ENCODE data around the gene FOXD4.
"Not testable (repeated sequence)": the region's sequence is repeated elsewhere in the genome, so short reads cannot be mapped to it uniquely, and the experiment has no call there.

Gene FOXD4

GRCh38 chr9:93909-94308 is 24.3 kb downstream of the FOXD4 start:
- not testable (repeated sequence) for DNase-seq

DNA sequence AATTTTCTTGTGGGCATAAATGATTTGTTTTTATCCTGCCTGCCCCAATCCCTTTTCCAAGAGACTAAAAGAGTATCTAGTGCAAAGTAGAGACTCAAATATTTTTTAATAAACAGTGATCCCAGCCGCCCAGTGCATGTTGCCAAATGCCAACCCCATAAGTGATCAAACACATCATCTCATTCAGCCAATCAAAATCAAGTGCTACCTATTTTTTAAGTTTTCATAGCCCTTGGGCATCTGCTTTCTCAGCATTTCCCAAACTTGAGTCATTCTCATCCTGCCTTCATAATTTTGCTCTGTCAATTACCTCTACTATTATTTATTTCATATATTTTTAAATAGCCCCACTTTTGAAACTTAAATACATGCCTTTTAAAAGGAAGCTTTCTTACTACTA is 27.4 kb downstream of the FOXD4 start:
- not testable (repeated sequence) for DNase-seq

GRCh38 chr9:88396-89037 is 29.7 kb downstream of the FOXD4 start:
- DNase-seq = not testable (repeated sequence)

GRCh38 chr9:87860-88259 is 30.4 kb downstream of the FOXD4 start:
- not testable (repeated sequence) for DNase-seq

GRCh38 chr9:87105-87504 is 31.1 kb downstream of the FOXD4 start:
- not testable (repeated sequence) for DNase-seq

DNA sequence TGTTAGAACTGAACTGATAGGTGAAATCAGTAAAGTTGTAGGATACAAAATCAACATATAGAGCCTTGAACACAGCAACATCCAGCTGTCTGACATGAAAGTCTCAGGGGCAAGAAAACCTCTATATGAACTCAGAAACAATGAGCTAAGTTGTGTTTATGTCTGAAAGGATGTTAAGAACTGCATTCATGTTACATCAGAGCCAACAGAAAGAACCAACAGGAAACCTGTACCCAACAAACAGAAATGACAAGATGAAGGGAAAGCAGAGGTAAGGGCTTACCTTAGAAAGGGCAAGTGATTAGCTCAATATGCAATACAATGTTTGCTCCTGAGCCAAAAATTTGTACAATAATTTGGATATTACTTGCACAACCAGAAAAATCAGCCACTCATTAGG is 31.5 kb downstream of the FOXD4 start:
- DNase-seq = not testable (repeated sequence)

- not testable (repeated sequence) for DNase-seq
Measured at GRCh38 chr9:82932-83689, 35.1 kb downstream of the FOXD4 start.

DNA sequence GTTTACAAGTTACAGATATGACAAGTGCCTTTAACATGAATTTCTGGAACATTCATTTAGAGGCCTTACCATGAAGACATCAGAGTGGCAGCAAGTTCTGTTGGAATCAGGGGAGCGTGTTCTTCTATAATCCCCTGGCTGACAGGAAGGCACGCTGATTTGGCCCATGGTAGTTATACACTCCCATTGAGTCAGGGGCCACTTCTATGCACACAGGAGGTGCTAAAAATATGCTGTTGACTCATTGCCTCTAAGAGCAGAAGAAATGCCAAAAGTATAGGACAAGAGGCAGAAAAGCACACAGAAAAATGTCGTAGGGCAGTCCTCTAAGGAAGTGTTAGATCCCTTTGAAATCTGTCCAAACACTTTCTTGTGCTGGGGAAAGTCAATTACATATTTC is 39.9 kb downstream of the FOXD4 start:
- DNase-seq = not testable (repeated sequence)

DNA sequence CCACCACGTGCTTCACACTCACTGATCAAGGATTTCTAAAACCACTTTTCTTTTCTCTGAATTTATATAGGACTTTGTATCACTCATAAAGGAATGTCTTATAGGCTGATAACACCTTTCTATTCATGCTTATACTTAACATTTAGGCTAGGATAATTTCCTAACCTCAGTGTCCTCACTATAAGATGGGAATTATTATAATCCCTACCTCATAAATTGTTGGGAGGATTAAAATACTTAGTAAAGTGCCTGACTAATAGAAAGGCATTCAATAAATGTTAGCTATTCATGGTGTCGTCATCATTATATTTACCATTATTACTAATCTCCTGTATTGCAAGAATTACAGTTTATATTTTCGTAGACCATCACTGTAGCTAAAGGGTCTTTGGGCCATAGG is 41.8 kb downstream of the FOXD4 start:
- DNase-seq = not testable (repeated sequence)

- DNase-seq = not testable (repeated sequence)
Measured at GRCh38 chr9:73900-74525, 44.2 kb downstream of the FOXD4 start.

DNA sequence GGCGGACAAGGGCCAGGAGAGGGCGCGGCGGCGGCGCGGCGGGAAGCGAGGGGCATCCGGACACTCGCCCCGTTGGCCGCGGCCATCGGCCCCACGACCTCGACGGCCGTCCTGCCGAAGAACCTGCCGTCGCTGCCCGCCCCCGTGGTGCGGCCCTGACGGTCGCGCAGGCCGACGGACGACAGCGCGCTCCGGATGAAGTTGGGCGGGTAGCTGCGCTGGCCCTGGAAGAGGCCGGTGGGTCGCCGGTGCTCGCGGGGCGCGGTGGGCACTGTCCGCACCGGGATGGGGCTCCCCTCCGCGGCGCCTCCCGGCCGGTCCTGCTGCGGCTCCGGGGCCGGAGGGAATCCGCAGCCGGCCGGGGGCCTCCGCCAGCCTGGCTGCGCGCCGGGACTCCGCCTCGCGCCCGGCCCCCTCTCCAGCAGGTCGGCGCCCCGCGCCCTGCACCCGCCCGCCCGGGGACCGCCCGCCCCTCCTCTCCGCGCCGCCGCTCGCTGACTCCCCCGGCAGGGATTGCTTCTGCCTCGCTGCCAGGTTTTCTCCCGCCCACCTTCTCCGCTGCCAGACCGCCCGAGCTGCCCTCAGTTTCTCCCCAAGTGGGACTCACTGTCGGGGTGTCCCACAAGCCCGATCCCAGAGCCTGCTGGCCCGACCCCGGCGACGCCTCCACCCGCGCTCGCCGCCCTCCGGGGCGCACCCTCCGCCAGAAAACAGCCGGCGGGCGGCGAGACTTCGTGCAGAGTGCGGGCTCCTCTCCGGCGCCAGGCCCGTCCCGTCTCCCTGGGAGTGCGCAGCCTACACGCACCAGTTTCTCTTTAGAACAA is 44.9 kb downstream of the FOXD4 start:
- DNase-seq = peak; percentile 12

Measured in fibroblast of skin of abdomen (primary cell).